Left ventricle myocardium inferior (tissue), 1 donor: Measurements from ENCODE around the gene GRB10. TPM values are rescaled to one million over a fixed set of nuclear protein-coding genes. Genes with fewer than 3 reads are reported as not detected.

Experiments used
- DNase-seq: peaks from one replicate; pipeline ENCODE4 v3.0.0-alpha.2; 2020
- H3K27ac ChIP-seq: fragments of 200-600 bp; replicated peaks from 2 replicates; pipeline ENCODE4 v1.8.0; 2021
- H3K27me3 ChIP-seq: fragments of 200-600 bp; 2 replicates; pipeline ENCODE4 v1.8.0; 2021; ENCODE audit warnings: low read depth
- H3K36me3 ChIP-seq: fragments of 200-600 bp; 2 replicates; pipeline ENCODE4 v1.8.0; 2021
- H3K4me1 ChIP-seq: fragments of 200-600 bp; 2 replicates; pipeline ENCODE4 v1.8.0; 2021
- H3K4me3 ChIP-seq: fragments of 200-600 bp; 2 replicates; pipeline ENCODE4 v1.8.0; 2021; ENCODE audit warnings: mild to moderate bottlenecking, moderate library complexity
- H3K9me3 ChIP-seq: fragments of 200-600 bp; replicated peaks from 2 replicates; pipeline ENCODE4 v1.8.0; 2021
- intact Hi-C: fragments of 100-400 bp; cut with micrococcal nuclease; formaldehyde crosslinking; loops from one replicate; pipeline ENCODE4 v1.11.0; 2022
- total RNA-seq: library from RNA; stranded (reverse); fragmentation: NEBNext Ultra II Directional; extraction: Animal tissue kit (Norgen Biotek cat#: 25700); gene quantifications from one replicate; pipeline ENCODE4 v1.2.1, GENCODE V29; 2021
- TF ChIP-seq, protein P1 (sequence below): fragments of 200-600 bp; IDR thresholded peaks from 2 replicates; pipeline ENCODE4 v1.8.0; 2021; ENCODE audit warnings: antibody characterized with exemption, mild to moderate bottlenecking, borderline replicate concordance
- donor health status: DM: no; HTN: yes; CAD: no; lungs with severe emphysema.

The GRB10 gene
- total RNA-seq, 1 donor from 2014 or later = 40.6 TPM

- Histone ChIP-seq H3K4me1 (peaks cover 65% of the 10 kb centered on the region), H3K36me3 (peaks cover 7% of the 10 kb centered on the region), H3K4me3 (no peak overlapping the region), H3K27me3 (no peaks in the 10 kb centered on the region), H3K27ac (peak overlapping the region; percentile 36), H3K9me3 (no peaks in the 10 kb centered on the region)
- intact Hi-C loops = no loop called here
- no peak for DNase-seq
- TF ChIP-seq, protein P1, sequence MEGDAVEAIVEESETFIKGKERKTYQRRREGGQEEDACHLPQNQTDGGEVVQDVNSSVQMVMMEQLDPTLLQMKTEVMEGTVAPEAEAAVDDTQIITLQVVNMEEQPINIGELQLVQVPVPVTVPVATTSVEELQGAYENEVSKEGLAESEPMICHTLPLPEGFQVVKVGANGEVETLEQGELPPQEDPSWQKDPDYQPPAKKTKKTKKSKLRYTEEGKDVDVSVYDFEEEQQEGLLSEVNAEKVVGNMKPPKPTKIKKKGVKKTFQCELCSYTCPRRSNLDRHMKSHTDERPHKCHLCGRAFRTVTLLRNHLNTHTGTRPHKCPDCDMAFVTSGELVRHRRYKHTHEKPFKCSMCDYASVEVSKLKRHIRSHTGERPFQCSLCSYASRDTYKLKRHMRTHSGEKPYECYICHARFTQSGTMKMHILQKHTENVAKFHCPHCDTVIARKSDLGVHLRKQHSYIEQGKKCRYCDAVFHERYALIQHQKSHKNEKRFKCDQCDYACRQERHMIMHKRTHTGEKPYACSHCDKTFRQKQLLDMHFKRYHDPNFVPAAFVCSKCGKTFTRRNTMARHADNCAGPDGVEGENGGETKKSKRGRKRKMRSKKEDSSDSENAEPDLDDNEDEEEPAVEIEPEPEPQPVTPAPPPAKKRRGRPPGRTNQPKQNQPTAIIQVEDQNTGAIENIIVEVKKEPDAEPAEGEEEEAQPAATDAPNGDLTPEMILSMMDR = no peak
These were observed 75.3 kb downstream of the GRB10 start for GRCh38 chr7:50707236-50708006.

- H3K27ac ChIP-seq = no peak overlapping the region
- TF ChIP-seq, protein P1 = no peak
- intact Hi-C loops = no loop called here
These were observed 76.2 kb downstream of the GRB10 start for GRCh38 chr7:50706469-50706937.

GRCh38 chr7:50704844-50705243 is 77.9 kb downstream of the GRB10 start:
- TF ChIP-seq, protein P1 = no peak
- no peak for DNase-seq
- H3K4me1 ChIP-seq = peaks cover 39% of the 10 kb centered on the region
- H3K36me3 ChIP-seq = peaks cover 17% of the 10 kb centered on the region
- no peak overlapping the region for H3K27ac ChIP-seq
- intact Hi-C loops = no loop called here
- no peaks in the 10 kb centered on the region for H3K27me3 ChIP-seq
- no peaks in the 10 kb centered on the region for H3K9me3 ChIP-seq
- no peak overlapping the region for H3K4me3 ChIP-seq

More at GRCh38 chr7:50706469-50706937, 76.2 kb downstream of the GRB10 start:
- Histone ChIP-seq H3K4me1 (peaks cover 55% of the 10 kb centered on the region), H3K36me3 (peaks cover 13% of the 10 kb centered on the region), H3K27me3 (no peaks in the 10 kb centered on the region), H3K4me3 (no peak overlapping the region), H3K9me3 (no peaks in the 10 kb centered on the region)
- DNase-seq = no peak

DNA sequence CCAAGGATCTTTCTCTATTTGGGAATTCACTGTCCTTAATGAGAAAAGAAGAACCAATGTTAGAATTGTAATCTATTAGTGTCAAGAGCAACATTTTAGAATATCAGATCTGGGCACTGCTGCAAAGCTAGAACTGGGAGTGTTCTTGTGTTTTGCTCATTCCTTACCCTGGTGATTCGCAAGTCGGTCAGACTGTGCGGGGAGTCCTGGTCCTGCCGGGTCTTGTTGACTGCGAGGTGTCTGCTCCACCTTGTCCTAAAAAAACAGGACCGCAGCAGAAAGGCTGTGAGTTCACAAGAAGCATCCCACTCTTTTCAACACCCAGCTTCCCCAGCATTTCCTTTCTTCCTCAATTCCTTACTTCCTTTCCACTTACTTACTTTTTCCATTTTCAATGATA is 79.0 kb downstream of the GRB10 start:
- Histone ChIP-seq H3K27me3 (no peaks in the 10 kb centered on the region), H3K27ac (no peak overlapping the region), H3K4me1 (peaks cover 27% of the 10 kb centered on the region), H3K4me3 (no peak overlapping the region), H3K9me3 (no peaks in the 10 kb centered on the region), H3K36me3 (peaks cover 20% of the 10 kb centered on the region)
- no peak for DNase-seq
- TF ChIP-seq, protein P1 = no peak
- intact Hi-C loops = no loop called here

DNA sequence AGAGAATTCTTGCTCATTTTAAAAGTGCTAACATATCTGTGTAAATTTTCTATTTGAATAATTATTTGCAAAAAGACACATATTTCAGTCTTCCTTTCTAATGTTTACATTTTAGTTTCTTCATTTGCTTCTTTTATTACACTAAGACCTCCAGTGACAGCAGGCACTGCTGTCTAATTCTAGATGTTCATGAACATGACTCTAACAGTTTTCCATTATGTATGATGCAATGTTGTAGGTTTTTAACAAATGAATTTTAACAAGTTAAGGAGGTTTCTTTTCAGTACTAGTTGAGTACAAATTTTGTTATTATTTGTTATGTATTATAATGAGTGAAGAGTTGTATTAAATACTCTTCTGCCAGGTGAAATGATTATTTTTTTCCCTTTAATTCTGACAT is 83.6 kb downstream of the GRB10 start:
- intact Hi-C loops = no loop called here
- H3K4me1 ChIP-seq = peaks cover 14% of the 10 kb centered on the region
- H3K27ac ChIP-seq = no peak overlapping the region
- H3K9me3 ChIP-seq = no peaks in the 10 kb centered on the region
- H3K4me3 ChIP-seq = no peak overlapping the region
- peaks cover 20% of the 10 kb centered on the region for H3K36me3 ChIP-seq
- TF ChIP-seq, protein P1 = no peak
- no peak for DNase-seq
- H3K27me3 ChIP-seq = no peaks in the 10 kb centered on the region
